NCI-H2029 treated with DMSO at 0.1 percent for 48 hours (cell line): ENCODE data around the gene SHLD3.
"Not testable (repeated sequence)": the region's sequence is repeated elsewhere in the genome, so short reads cannot be mapped to it uniquely, and the experiment has no call there.

Experiments
- DNase-seq: peaks from one replicate; lab custom pipeline; 2025; lab: John Stamatoyannopoulos, UW

The SHLD3 gene, protein sequence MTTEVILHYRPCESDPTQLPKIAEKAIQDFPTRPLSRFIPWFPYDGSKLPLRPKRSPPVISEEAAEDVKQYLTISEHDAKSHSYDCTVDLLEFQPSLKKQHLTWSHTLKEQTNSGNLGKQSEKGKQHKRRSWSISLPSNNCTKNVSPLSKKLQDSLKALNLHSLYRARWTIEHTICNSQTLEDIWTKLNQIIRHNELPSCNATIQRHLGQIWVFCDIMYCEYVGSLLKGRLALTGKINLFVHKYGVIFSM

DNA sequence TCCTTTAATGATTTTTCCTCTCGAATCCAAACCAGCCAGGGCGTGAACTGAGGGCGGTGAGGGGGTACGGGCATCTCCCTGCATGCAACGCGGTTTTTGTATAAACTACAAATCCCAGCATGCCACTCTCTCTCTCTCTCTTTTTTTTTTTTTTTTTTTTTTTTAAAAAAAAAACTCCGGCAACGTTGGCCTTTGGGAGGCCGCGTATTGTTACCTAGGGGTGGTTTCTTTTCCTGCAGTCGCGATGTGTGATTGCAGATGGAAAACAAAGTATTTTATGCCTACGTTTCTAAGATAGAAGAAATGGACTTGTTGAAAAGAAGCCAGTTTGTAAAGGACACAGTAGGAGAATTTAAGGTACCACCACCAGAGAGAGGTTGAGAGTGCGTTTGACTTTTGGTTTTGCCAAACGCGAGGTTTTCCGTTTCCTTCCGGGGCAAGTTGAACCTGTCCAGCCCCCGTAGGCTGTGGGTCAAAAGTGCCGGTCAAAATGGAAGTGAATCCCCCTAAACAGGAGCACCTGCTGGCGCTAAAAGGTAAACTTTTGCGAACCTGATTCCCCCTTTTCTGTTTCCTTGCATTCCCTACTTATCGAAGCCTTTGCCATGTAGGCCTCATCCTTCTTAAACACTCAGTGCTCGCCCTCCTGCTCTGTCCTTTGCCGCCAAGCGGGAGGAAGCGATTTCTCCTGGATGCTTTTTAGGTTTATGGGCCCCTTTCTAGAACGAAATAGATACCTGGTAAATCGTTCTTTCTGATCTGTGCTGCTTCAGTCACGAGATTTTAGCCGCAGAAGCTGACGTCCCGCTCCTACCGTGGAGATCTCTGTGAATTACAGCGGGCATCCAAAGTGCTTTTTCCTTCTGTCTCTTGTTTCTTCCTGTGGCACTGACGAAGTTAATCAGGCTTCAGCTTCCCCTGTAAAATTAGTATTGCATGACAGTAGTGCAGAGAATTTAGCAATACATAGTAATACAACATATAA lies at the start of gene SHLD3, which contains the start of gene TRAPPC13:
Gene SHLD3, plus strand, starts transcription at position 457 of the 985 bp plus-strand sequence. CDS start 4,561 bp downstream, outside the sequence.
Gene TRAPPC13, plus strand, starts transcription at position 457 of the 985 bp plus-strand sequence. Its CDS starts 34 bp downstream, at position 491.
- DNase-seq, result peak; percentile 96

DNA sequence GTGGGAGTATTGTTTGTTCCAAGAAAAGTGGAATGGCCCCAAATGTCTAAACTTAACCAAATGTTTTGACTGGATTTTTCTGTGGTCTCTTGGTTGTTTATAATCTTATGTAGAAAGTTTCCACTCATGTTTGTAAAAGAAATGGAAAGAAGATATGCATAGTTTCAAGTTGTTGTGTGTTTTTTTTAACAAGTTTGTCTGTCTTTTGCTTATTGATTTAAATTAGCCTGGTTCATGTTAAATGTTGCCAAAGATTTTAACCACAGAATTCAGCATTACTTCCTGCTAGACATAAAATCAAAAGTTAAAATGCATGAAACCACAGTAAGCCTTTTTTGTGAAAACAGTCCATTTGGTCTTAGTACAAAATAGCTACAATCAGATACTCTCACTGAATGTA lies 47.7 kb upstream of the SHLD3 start:
- DNase-seq, result no peak

DNA sequence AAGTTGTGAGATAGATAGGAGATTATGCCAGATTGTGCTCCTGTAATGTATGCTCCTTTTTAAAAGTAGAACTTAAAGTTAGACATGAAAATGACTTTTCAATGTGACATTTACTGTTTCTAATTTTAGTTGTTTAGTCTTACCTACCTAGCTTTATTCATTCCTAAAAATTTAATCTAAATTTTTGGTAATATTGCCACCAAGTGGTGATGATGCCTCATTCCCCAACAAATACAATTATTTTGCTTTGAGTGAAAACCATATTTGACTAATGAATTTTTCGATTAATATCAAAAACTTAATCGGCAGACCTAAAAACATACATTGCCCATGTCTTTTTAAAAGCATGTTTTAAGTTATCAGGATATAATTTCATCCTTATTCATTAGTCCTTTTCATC lies 36.1 kb upstream of the SHLD3 start:
- no peak for DNase-seq

- not testable (repeated sequence) for DNase-seq
These were observed 23.1 kb upstream of the SHLD3 start for GRCh38 chr5:65601761-65602160.

- peak; percentile 71 for DNase-seq
These were observed 13.3 kb upstream of the SHLD3 start for GRCh38 chr5:65611524-65611923.

GRCh38 chr5:65612298-65612907 lies 12.4 kb upstream of the SHLD3 start:
- DNase-seq, result no peak

DNA sequence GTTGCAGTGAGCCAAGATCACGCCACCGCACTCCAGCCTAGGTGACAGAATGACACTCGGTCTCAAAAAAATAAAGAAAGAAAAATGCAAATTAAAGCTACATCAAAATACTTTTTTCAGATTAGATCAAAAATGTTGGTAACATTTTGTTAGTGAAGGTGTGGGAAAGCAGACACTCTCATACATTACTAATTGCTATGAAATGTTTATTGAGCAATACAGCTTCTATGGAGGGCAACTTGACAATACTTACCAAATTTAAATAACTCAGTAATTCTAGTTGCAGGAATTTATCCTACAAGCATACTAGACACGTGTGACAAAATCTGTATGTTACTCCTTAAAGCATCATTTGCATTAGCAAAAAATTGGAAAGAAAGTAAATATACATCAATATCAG lies 4.8 kb upstream of the SHLD3 start:
- no peak for DNase-seq

DNA sequence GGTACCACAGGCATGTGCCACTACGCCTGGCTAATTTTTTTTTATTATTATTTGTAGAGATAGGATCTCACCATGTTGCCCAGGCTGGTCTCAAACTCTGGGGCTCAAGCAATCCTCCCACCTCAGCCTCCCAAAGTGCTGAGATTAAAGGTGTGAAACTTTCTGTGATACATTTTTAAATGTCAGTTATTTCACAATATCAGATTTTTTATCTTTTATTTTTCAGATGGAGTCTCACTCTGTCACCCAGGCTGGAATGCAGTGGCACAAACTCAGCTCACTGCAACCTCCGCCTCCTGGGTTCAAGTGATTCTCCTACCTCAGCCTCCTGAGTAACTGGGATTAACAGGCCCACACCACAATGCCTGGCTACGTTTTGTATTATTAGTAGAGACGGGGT lies 2.9 kb upstream of the SHLD3 start:
- DNase-seq, result not testable (repeated sequence)

GRCh38 chr5:65623482-65623881 lies 1.3 kb upstream of the SHLD3 start:
- DNase-seq, result no peak

DNA sequence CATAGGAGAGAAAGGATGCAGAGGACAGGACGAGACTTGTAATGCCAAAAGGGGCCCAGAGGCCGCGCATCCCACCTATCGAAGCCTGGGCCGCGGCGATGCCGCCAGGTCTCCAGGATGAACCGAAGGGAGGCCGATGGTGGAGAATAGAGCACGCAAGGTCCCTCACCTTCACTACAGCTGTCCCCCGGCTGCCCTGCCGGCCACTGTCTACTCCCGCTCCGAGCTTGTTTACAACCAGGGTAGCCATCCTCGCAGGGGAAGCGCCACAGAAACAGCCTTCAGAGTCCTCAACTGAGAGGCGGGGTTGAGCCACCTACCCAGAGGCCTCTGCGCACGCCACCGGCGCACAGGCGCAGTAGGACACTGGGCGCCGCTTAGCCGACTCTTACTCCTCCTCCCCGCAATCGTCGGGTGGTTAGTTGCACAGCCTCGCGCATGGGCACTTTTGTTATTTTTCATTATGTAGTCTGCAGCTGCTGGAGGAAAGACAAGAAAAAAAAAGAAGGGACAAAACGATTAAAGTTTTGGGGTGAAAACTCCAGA lies 729 bp upstream of the SHLD3 start, which contains the start of gene TRIM23:
Gene TRIM23, minus strand, starts transcription at position 309 of the 546 bp plus-strand sequence. Its CDS starts 59 bp downstream, at position 250.
- DNase-seq, result peak; percentile 91

GRCh38 chr5:65625743-65626142 lies 916 bp downstream of the SHLD3 start:
- no peak for DNase-seq

GRCh38 chr5:65630981-65631380 lies 6.2 kb downstream of the SHLD3 start:
- no peak for DNase-seq

GRCh38 chr5:65640240-65640639 lies 15.4 kb downstream of the SHLD3 start:
- DNase-seq, result no peak

- no peak for DNase-seq
These were observed 22.1 kb downstream of the SHLD3 start for GRCh38 chr5:65646938-65647337.

GRCh38 chr5:65647941-65648340 lies 23.1 kb downstream of the SHLD3 start:
- no peak for DNase-seq

DNA sequence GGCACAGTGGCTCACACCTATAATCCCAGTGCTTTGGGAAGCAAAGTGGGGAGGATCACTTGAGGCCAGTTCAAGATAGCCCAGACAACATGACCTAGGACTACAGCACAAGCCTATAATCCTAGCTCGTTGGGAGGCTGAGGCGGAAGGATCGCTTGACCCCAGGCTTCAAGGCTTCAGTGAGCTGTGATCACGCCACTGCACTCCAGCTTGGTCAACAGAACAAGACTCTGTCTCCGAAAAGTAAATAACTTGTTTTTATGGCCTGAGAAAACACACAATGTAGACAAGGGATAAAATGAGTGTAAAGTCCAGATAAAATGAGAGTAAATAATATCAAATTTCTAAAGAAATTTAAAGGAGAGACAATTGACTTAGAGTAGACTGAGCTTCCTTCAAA lies 26.3 kb downstream of the SHLD3 start:
- DNase-seq, result no peak

DNA sequence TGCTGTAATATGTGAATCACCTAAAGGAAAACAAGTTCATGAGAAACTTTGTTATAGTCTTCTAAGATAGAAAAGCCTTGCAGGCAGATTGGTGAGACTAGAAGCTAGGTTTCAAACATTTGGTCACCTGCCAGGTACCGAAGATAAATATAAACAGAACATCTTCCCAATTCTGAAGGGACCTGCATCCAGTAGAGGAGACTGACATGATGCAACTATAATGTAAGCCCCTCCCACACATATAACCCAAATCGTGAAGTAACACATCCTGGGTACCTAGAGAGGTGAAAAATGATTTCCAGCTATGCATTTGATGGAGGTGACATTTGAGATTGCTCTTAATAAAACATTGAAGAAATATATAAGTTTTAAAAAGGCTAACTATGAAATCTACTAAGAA lies 29.9 kb downstream of the SHLD3 start:
- DNase-seq, result no peak

- DNase-seq, result no peak
These were observed 39.1 kb downstream of the SHLD3 start for GRCh38 chr5:65663804-65664521.

GRCh38 chr5:65668696-65669095 lies 43.9 kb downstream of the SHLD3 start:
- no peak for DNase-seq

GRCh38 chr5:65672796-65673195 lies 48.0 kb downstream of the SHLD3 start:
- no peak for DNase-seq

DNA sequence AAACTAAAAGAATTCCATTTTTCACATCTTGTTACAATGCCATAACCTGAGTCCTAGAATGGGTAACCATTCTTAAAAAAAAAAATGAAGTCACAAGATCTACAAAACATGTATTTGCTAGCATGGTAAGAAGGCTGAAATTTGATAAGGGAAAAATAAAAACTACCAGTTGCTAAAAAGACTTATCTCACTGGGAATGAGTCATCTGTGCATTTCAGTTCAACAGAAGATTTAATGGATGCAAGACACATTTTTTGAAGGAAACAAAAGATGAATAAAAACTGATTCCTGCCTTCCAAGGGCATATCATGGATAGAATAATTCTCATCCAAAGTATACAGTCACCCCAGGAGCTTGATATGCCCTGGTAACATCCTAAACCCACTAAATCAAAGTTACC lies 49.9 kb downstream of the SHLD3 start:
- no peak for DNase-seq
